Kidney glomerular epithelial cell (primary cell): ENCODE data around the gene SLC22A23.
"Not testable (repeated sequence)": the region's sequence is repeated elsewhere in the genome, so short reads cannot be mapped to it uniquely, and the experiment has no call there.

Experiments
- DNase-seq: peaks from one replicate; lab custom pipeline; 2025; lab: John Stamatoyannopoulos, UW

SLC22A23 gene

DNA sequence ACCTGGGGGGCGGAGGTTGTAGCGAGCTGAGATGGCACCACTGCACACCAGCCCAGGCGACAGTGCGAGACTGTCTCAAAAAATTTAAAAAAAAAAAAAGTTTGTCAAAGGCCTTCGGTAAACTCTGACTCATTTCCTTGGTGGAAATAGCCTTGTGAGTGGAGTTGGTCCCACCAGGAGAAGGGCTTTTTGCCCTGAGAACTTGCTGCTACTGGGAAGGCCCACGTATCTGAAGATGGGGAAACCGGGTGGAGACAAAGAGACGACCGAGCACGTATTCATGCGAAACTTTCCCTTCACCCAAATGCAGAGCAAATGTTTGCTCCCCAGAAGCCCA, 51.7 kb downstream of the SLC22A23 start:
- DNase-seq: no peak

DNA sequence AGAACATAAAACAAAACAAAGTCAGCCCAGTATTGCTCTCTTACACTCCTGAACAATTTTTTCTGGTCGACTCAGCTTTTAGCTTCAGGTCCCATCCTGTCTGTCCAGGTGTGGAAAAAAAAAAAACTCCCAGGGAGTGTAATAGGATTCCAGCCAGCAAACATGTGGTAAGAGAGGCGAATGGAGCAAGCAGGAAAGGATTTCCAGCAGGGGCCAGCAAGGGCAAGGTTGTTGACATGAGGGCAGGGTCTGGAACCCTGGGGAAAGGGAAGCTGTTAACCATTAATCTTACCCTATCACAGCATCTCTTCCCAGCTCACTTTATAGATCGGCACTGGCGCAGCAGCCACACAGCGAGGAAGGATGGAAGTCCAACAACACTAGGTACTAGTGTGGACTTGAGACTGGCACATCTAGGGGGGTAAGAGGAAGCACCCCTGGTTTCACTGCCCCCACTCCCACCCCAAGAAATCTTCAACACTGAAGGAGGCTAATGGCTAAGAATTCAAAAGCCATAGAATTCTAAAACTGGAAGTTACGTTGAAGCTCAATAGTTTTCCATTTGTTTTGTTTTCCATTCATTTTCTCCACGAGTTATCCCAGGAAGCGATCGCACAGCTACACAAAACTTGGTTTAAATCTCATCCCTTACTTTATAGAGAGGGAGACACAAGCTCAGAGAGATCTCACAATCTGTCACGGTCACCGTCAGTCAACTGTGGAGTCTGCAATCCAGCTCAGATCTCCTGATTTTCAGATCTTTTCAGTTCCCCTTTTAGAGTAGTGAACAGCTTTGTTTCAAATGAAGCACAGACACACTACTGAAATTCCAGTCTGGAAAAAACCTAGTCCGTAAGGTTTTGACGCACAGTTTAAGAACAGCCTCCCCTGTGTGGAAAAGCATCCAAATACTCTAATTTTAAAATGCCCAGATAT, 53.3 kb downstream of the SLC22A23 start:
- peak; percentile 49 for DNase-seq

GRCh38 chr6:3402310-3403237, 54.3 kb downstream of the SLC22A23 start:
- no peak for DNase-seq

GRCh38 chr6:3400162-3400561, 56.7 kb downstream of the SLC22A23 start:
- DNase-seq: no peak

DNA sequence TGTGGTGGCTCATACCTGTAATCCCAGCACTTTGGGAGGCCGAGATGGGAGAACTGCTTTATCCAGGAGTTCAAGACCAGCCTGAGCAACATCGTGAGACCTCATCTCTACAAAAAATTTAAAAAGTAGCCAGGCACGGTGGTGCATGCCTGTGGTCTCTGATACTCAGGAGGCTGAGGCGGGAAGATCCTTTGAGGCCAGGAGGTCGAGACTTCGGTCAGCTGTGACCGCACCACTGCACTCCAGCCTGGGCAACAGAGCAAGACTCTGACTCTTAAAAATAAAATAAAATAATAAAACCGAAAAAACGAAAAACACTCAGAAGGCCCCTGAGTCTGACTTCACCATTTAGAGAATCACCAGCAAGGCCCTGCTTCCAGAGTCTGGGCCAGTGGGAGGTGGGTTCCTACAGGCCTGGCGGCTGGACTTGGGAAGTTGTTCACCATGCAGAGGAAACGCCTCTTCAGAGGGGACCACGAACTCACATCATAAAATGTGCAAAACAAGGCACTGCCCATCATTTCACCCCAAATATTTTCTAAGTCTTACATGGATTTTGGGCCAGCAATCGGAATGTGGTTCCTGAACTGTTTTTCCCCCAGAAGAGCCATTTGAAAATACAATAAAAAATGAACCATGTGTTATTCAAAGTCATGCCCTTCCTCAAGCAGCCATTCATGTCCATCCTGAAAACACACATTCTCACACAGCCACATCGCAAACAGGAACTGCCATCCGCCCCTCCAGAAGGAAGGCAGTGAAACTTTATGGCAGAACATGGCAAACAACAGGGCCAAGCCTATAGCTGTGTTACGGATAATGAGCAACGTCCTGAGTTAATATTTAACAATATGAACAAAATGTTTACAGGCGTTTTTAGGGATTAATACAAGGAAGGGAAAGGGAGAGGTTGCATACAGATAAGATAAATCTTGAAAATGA, 57.8 kb downstream of the SLC22A23 start:
- no peak for DNase-seq

DNA sequence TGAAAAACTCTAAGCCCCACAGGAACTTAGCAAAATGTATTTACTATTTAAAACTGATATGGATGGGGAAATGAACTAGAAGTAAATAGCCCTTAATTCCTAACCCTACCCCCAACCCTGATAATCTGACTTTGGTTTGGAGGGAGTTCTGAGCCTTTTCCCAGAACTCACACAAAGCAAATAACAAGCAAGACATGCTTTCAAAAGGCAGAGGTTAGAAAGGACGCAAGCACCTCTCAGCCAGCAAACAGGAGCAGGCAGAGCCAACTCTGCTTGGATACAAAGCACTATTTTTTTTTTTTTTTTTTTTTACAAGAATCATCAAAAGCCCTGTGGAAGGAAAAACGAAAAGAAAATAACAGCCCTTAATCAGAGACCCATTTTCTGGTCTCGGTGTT, 58.7 kb downstream of the SLC22A23 start:
- DNase-seq: no peak

- DNase-seq: no peak
Measured at GRCh38 chr6:3397229-3398164, 59.4 kb downstream of the SLC22A23 start.

- no peak for DNase-seq
Measured at GRCh38 chr6:3396503-3397180, 60.2 kb downstream of the SLC22A23 start.

- DNase-seq: no peak
Measured at GRCh38 chr6:3394671-3395070, 62.2 kb downstream of the SLC22A23 start.

DNA sequence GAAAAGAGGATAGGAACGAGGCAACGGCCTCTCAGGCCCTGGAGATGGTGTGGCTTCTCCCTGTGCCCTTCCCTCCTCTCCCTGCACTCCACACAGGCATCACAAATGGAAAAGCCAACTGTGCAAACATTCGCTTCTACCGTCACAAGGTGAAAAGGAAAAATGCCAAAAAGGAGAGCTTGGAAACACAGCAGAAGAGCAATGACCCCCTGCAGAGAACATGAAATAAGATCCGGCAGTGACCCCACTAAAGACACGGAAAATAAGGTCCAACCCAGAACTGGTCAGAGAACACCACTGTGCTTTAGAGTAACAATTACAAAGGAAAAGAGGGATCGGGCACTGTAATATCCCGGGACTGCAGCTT, 63.0 kb downstream of the SLC22A23 start:
- DNase-seq: no peak

- DNase-seq: no peak
Measured at GRCh38 chr6:3392930-3393835, 63.7 kb downstream of the SLC22A23 start.

GRCh38 chr6:3391902-3392458, 64.9 kb downstream of the SLC22A23 start:
- no peak for DNase-seq

GRCh38 chr6:3390698-3391097, 66.2 kb downstream of the SLC22A23 start:
- peak; percentile 3 for DNase-seq

GRCh38 chr6:3389390-3390167, 67.3 kb downstream of the SLC22A23 start:
- DNase-seq: no peak

DNA sequence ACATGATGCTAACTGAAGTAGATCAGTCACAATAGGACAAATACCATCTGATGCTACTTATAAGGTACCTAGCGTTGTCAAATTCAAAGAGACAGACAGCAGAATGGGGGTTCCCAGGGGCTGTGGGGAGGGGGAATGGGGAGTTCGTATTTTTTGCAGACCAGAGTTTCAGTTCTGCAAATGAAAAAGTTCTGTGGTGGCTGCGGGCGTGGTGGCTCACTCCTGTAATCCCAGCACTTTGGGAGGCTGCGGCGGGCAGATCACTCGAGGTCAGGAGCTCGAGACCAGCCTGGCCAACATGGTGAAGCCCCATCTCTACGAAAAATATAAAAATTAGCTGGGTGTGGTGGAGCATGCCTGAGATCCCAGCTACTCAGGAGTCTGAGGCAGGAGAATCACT, 68.1 kb downstream of the SLC22A23 start:
- no peak for DNase-seq

- no peak for DNase-seq
Measured at GRCh38 chr6:3386374-3386857, 70.4 kb downstream of the SLC22A23 start.

- no peak for DNase-seq
Measured at GRCh38 chr6:3385660-3386151, 71.1 kb downstream of the SLC22A23 start.

- DNase-seq: not testable (repeated sequence)
Measured at GRCh38 chr6:3385181-3385580, 71.7 kb downstream of the SLC22A23 start.
